HS-5 (cell line): ENCODE measurements around the gene SESN1.
"Not testable (repeated sequence)": the region's sequence is repeated elsewhere in the genome, so short reads cannot be mapped to it uniquely, and the experiment has no call there.

Experiments used
- DNase-seq: peaks from one replicate; pipeline ENCODE4 v3.0.0-alpha.2; 2012; ENCODE audit warnings: low read depth

The SESN1 gene

DNA sequence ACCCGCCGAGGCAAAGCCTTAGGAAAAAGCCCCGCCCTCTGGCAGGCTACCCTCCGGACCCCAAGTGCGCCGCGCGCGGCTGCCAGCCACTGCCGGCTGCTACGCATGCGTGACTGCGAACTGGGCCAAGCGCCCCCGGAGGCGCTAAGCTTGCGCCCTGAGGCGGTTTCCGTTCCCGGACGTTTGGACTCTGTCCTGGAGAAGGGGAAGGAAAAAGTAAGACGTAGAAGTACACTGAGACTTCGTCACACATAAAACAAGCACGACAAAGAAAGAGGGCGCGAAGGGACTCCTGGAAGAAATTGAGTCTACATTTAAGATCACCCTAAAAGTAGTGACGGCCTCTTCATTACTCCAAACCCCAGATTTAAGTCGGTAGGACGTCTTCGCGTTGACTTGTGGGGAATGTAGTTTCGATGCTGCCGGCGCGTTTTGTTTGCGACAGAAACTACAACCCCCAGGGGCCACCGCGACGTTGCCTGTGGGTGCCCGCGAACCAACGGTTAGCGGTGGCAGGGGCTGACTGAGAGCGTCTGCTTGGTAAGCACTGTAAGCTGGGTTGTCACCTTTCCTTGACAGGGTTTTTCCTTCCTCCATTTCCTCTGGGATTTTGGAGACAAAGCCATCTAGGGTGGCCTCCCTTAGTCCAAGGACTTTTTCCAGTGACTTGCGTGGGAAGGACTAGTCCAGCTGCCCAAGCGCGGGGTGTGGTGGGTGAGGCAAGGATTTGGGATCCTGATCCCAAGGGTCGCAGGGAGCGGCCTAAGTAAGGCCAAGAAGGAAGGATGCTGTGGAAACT is 589 bp upstream of the SESN1 start, which contains the start of gene CEP57L1:
TSS of gene CEP57L1 (plus strand) at position 472 of the 799 bp plus-strand sequence. CDS start 49,715 bp downstream, outside the sequence.
- peak; percentile 93 for DNase-seq

DNA sequence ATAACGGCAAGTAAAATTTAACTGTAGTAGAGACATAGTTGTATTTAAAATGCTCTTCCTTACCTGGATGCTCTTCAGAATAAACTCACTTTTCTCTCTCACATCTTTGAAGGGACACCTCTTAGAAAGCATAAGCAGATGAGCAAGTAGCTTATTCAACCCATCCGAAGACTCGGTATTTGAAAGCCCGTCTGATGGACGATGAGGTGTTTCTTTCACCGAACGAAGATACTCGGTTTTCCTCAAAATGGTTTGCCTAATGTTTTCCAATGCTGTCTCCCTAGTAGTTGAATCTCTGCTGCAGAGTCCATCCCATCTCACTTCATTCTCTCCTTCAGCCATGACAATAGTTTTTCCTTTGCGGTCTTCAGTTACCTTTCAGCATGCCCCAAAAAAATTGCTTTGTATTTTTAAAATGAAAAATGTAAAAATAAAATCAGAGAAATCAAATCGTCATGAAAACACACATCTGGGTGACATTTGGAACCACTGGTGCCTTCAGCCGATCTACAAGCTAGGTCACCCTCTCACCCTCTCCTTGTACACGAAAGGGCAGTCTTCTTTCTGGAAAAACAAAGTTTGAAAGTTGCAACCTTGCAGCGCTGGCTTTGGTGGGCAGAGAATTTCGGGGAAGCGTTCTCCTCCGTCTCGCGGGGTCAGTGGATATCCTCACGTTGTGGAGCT is 772 bp downstream of the SESN1 start:
- DNase-seq: no peak

DNA sequence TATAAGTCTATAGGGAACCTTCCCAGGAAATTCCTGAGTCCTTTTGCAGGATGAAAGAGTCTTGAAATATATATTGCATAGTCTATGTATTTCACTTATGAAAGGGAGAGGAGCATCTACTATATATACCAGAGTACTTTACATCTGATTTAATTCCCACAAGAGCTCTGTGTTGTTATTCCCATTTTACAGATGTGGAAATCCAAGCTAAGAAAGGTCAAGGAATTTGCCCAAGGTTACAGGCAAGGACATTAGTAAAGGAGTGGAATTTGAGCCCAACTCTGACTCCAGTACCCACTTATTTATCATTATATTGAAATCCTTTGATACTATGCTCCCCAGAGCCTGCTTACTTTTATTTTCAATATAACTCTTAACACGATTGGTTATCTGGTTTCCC is 2.6 kb downstream of the SESN1 start:
- DNase-seq: no peak

DNA sequence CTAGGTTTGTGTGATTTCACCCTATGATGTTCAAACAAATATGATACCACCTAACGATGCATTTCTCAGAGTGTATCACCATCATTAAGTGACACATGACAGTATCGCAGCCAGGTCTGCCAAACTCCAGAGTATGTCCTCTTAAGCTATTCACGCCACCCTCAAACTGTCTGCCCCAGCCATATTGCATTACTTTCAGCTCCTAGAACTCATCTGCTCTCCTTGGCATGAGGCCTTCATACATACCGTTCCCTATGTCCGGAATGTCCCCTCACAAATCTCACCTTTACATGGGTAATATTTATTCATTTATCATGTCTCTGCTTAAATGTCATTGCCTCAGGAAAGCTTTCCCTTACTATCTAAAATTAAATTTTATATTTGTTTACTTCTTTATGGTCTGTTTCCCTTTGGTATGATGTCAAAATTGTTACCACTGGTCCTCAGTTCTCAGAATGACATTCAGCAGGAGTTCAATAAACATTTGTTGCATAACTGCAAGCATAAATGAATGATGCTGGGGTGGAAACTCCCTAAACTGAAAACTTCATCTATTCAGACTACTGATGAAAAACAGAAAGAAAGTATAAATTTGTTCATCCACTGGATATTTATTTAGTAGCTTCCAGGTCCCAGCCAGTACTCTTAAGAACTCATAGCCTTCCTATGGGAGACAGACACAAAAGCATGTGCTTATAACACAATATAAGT is 3.2 kb downstream of the SESN1 start:
- no peak for DNase-seq

DNA sequence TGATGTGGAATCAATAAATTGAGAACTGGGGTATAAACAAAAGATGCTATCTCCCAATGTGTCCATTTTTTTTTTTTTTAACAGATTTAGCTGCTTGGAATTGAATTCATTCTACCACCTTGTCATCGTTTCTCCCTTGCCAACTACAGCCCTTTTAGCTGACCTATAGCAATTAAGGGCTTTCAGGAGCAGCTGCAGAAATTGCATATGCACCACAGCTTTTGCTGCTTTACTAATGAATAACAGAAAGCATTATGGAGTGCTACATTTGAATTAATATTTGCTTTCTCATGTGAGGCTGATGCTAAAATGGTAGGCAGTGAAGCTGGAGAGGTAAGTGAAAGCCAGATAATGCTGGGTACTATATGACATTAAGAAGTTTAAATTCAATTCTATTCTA is 5.7 kb downstream of the SESN1 start:
- no peak for DNase-seq

DNA sequence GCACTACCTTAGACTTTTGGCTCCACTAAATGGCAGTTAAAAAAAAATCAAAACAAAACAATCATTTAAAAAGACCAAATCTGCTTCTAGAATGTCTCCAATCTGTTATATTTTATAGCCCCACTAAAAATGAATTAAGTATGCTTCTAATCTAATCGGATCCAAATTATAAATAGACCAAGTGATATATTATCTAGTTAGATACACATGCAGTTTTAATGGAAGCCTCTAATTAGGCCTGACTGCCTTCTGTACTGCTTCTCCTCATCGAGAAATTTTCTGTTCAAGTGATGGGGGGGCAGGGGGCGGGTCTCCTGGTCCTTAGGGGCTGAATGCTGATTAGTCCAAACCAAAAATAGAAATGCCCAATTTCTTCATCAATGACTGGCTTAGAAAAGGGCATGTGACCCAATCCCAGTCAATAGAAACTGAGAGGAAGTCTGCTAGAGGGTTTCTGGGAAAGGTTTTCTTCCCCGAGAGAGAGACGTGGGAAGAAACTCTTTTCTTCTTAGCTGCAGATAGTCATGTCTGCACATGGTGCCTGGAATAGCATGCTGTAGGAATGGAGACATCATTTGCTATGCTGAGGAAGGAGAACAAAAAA is 6.9 kb downstream of the SESN1 start:
- no peak for DNase-seq

DNA sequence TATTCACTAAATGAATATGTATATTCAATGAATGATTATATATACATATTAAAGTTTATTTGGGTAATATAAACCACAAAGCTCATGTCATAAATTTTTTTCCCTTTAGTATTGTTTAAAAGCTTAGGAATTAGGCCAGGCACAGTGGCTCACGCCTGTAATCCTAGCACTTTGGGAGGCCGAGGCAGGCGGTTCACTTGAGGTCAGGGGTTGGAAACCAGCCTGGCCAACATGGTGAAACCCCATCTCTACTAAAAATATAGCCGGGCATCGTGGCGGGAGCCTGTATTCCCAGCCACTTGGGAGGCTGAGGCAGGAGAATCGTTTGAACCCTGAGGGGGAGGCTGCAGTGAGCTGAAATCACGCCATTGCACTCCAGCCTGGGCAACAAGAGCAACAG is 10.5 kb downstream of the SESN1 start:
- DNase-seq: not testable (repeated sequence)

DNA sequence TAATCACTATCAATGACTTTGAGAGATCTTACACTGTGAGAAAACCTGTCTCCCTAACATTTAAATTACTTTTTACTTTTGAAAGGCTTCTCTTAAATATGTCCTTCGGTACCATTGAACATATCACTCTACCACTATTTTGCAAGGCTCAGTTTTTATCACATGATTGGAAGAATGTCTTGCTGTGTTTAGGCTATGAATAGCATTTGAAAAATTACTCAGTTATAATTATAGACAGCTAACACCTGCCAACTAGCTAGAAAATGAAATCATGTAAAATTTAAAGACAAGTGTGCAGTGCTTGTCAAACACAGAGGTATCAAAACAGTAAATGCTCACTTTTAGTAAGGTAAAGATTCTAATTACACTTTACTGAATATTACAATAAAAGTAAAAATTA is 11.0 kb downstream of the SESN1 start:
- no peak for DNase-seq

DNA sequence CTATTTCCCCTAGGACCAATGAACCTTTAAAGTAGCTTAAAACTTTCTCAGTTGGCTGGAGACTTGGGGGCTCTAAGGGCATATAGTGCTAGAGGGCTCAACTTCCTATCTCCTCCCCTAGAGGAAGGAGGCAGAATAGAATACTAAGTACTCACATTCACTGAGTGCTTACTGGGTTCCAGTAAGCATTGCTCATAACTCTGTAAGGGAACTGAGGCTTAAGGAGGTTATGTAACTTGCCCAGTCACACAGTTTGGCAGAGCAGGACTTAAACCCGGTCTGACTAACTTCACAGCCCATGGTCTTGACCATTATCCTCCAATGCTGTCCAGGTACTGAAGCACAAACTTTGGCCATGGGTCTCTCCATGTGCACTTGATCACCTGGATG is 12.5 kb downstream of the SESN1 start:
- DNase-seq: no peak

DNA sequence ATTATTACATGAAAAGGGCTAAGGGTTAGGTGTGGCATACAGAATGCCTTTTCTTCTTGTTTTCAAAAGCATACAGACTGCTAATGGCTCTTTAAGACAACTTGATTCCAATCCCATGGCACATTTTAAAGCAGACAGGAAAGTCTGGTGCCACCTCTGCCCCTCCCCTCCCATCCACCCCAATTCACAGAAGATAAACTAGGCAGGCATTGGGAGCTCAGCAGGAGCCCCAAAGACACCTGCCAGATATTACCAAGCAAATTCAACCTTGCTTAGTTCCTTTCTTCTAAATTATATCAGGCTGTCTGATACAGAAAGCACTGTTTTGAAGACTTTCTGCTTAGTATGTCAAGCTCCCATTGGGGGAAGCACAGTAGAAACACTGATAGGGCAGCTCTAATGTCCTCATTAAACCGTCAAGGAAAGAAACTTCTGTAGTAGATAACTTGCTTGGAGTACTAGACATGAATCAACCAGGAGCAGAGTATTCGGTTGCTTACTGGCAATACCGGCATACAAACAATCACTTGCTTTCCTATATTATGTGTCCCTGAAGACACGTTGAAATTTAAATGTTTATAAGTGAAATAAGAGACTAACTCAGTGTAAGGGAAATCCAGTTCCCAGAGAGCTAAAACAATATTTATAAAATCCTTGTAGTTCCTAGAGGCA is 13.0 kb downstream of the SESN1 start:
- DNase-seq: no peak

DNA sequence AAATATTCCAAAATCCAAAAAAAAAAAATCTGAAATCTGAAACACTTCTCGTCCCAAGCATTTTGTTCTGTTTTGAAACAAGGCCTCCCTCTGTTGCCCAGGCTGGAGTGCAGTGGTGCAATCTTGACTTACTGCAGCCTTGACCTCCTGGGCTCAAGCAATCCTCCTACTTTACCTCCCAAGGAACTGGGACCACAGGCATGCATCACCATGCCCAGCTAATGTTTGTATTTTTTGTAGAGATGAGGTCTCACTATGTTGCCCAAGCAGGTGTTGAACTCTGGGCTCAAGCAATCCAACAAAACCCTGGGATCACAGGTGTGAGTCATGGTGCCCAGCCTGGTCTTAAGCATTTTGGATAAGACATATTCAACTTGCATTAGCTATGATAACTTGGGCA is 13.6 kb downstream of the SESN1 start:
- no peak for DNase-seq

DNA sequence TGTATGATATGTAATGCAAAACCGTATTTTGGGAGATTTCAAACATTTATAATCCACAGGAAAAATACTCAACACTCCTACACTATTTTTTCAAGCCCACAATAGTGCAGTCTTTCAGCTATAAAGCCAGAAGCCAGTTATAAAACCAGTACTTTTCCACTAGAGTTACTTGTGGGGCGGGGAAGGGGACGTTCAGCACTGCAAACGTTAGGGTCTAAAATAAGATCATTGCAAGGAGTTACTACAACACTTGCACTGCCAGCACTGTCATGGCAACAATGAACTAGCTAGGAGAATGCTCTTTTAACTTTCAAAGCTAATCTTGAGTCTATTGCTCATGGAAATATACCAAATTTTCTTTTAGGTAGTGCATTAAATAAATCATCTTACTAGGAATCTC is 14.7 kb downstream of the SESN1 start:
- DNase-seq: no peak

DNA sequence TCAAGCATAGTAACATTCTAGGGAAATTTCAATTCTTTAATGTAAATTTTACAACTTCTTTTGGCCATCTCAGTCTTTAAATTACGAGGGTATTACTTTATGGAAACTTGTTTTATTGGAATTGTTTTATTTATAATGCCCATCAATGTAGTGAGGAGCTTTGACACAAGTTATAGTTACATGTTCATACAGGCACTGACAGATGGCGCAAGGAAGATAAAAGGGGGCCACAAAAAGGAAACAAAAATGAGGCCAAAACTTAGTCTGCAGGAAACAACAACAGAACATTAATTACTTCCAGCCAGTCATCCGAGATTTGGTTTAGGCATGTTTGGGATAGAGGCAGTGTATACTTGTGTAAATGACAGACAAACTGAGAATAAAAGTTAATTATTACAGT is 18.3 kb downstream of the SESN1 start:
- DNase-seq: no peak

DNA sequence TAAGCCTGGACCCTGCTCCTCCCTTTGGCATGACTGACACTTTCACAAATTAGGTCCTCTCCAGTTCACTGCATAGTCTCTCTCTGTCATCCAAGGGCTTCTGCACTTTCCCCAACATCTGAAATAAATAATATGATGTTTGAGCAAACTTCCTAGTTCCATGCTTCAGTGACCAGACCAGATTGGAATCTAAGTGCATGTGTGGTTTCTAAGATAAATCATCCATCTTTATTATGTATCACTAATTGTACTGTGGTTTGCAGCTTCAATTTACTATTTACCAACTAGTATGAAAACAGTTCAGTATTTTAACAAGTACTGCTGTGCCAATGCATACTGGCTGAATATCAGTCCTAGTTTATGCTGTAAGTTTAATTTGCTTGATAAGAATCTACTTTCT is 18.7 kb downstream of the SESN1 start:
- DNase-seq: no peak

DNA sequence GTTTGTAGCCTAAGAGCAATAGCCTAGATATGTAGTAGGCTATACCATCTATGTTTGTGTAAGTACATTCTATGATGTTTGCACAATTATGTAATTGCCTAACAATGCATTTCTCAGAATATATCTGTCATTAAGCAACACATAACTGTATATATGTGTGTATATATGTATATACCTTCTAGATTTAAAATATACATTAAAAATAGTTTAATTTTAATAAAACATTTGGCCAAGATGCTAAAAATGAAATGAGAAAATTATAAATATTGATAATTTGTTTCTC is 20.6 kb downstream of the SESN1 start:
- DNase-seq: no peak

DNA sequence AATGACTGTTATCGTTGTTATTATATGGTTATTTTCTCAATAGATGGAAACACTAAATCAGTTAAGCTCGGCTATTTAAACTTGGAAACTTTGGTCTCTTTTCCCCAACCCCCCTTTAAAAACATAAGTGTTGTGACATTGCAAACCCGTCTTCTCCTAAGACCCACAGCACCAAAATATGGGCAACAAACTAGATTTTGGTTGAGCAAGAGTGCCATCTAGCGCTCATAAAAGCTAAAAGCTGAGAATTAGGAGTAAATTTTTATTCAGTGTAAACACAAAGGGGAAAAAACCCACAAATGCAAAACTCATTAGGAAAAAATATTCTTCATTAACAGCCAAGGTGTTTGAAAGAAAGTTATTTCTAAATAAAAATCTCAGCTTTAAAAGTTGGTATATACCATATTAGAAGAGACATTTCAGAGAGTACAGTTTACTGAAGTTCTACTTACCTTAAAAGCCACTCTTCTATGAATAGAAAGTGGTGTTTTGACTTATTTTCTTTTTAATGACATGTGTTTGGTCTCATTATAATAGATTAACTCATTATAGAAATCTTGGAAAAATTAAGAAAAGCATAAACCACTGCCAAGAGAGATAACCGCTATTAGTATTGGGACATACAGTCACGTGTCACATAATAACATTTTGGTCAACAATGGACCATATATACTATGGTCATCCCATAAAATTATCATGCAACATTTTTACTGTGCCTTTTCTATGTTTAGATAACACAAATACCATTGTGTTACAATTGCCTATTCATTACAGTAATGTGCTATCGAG is 21.1 kb downstream of the SESN1 start:
- DNase-seq: no peak

DNA sequence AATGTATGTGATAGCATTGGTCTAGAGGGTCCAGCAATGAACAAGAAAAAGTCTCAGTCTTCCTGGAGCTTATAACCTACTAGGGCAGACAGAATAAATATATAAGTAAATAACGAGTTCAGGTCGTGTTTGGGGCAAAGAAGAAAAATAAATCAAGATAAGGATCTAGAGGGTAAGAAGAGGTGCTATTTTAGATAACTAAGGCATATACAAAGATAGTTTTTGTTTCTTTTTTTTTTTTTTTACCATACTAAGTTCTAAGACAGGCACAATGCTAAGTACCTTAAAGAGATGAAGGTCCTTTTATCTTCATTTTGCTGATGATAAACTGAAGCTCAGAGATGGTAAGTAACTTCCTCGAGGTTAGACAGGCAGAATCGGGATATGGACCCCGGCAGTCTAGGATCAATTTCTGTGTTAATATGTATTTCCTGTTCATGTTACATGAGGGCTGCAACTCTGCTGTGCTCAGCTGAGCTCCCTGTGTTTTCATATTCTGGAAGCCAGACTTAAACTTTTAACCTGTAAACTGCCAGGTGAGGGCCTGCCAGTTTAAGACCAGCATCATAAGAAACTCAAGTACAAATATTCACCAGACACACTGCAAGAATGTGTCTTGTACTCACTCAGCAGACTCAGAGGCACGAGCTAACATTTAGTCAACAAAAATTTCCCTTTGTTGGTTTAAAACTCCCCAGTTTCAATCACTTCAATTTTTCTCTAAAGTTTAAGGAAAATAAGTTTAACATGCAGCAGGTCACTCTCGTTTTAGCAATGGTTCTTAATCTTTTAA is 23.3 kb downstream of the SESN1 start:
- no peak for DNase-seq

DNA sequence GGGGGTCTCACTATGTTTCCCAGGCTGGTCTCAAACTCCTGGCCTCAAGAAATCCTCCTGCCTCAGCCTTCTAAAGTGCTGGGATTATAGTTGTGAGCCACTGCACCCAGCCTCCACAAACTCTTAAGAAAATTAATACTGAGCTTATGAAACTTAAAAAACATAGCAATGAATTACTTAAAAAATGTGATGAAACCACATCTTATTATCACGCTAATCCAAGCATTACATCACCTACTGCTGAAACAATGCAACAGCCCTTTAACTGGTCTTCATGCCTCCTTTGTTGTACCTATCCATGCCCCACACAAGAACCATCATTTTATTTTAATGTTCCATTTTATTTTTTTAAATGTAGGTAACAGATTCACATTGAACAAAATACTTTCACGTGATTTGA is 24.9 kb downstream of the SESN1 start:
- no peak for DNase-seq

DNA sequence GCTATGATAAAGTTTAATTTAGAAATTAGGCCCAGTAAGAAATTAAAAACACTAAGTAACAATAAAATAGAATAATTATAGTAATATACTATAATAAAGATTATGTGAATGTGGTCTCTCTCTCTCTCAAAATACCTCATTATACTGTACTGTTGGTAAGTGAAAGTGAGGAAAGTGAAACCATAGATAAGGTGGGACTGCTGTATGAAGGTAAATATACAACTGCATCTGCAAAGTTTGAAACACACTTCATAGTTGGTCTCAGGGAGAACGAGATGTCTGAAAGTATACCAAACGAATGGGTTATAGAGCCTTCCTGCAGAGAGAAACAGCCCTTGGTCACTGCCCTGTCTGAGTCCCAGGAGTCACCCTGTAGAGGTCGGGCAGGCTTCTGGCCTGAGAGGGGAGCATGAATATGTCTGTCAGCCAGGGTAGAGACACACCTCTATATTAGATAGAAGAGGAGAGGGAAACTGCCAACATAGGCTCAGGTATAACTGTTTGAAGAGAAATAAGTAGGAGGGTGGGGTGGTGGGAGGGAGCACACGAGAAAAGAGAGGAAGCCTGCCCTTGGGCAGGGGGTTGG is 31.8 kb downstream of the SESN1 start:
- no peak for DNase-seq

DNA sequence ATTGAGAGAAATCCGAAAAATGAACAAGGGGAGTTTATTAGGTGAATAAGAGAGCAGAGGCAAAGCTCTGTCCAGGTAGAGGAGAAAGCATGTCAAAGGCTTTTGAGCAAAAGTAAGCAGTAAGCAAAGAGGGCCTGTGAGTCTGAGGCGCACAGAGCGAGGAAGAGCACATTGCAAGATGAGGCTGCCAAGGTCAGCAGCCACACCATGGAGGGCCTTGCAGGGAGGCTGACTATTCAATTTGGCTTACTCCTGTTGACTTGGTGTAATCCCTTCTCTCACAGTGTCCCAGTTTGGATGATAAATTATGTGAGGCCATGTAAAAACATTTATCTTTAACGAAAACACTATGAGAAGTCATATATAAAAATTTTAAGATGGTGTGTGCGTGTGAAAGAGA is 32.4 kb downstream of the SESN1 start:
- DNase-seq: no peak
